ENCODE results near the gene USF3.

- TF ChIP-seq POLR2A (IDR thresholded peaks at IDR 0.05; ENCODE audit: low read depth, low read length) (no peak), TAF1 (IDR thresholded peaks at IDR 0.05; ENCODE audit: borderline replicate concordance, low read depth, low read length) (no peak)
Measured at GRCh38 chr3:113712129-113712528, 15.7 kb upstream of the USF3 start.

Data from GM12892 (cell line).